ENCODE results near the gene ZKSCAN3. TPM values are rescaled to one million over a fixed set of nuclear protein-coding genes. Genes with fewer than 3 reads are reported as not detected.

The ZKSCAN3 gene
- total RNA-seq, 1 experiment from 2014 or later = 11.2 TPM

- H3K79me2 ChIP-seq (ENCODE audit: insufficient read depth, low read length) = no peaks in the 10 kb centered on the region
Measured at GRCh38 chr6:28373925-28374324, 24.2 kb downstream of the ZKSCAN3 start.

More at GRCh38 chr6:28373925-28374324, 24.2 kb downstream of the ZKSCAN3 start:
- no TSS peak for BruUV-seq (replicated peaks)
- Histone ChIP-seq H3K9ac (ENCODE audit: low read length) (no peak overlapping the region), H3K4me3 (replicated peaks in 1 of 2; ENCODE audit: low read depth in 1 of 2, low read length in 2 of 2) (no peak overlapping the region), H3K27ac (ENCODE audit: low read depth, low read length) (no peak overlapping the region), H3K4me1 (ENCODE audit: control insufficient read depth in 1 of 2, insufficient read depth in 2 of 2, low read length in 2 of 2) (no peaks in the 10 kb centered on the region), H3K27me3 (ENCODE audit: insufficient read depth, low read length) (no peaks in the 10 kb centered on the region), H3K9me2 (ENCODE audit: insufficient read depth) (no peaks in the 10 kb centered on the region), H3K36me3 (ENCODE audit: control insufficient read depth in 1 of 2, insufficient read depth in 2 of 2, low read length in 2 of 2) (no peaks in the 10 kb centered on the region), H2AFZ (ENCODE audit: low read depth, low read length, poor library complexity, severe bottlenecking) (no peak overlapping the region), H3K9me3 (ENCODE audit: control insufficient read depth in 1 of 2, insufficient read depth in 1 of 2, low read depth in 1 of 2, low read length in 2 of 2) (no peaks in the 10 kb centered on the region), H3K4me2 (ENCODE audit: low read length) (no peak overlapping the region), H4K20me1 (ENCODE audit: insufficient read depth) (no peaks in the 10 kb centered on the region)
- ATAC-seq (no peak), DNase-seq (ENCODE audit: low read depth, low spot score) (no peak)
- RAD21 ChIA-PET (ENCODE audit: low non-redundant PET in 1 of 2, low total read pairs in 2 of 2, uncharacterized antibody in 2 of 2, unreplicated experiment in 2 of 2) = no interaction called here
- intact Hi-C loops (cut with micrococcal nuclease) = no loop called here
- TF ChIP-seq MAX (IDR thresholded peaks at IDR 0.05) = no peak
- no peak for TF ChIP-seq JUND (IDR thresholded peaks at IDR 0.05)
- TF ChIP-seq ZFX (IDR thresholded peaks at IDR 0.05) = no peak
- no peak for TF ChIP-seq TCF7L2 (IDR thresholded peaks at IDR 0.05; ENCODE audit: borderline replicate concordance, extremely low read depth, insufficient read depth, insufficient read length)
- no peak for TF ChIP-seq EGR1 (IDR thresholded peaks at IDR 0.05; ENCODE audit: low read depth)
- TF ChIP-seq EZH2phosphoT487 (IDR thresholded peaks at IDR 0.05; ENCODE audit: borderline replicate concordance) = no peak
- TF ChIP-seq FOSL1 (IDR thresholded peaks at IDR 0.05; ENCODE audit: low read depth) = no peak
- no peak for TF ChIP-seq SIN3A (IDR thresholded peaks at IDR 0.05; ENCODE audit: low read depth)
- TF ChIP-seq POLR2A (IDR thresholded peaks at IDR 0.05; ENCODE audit: borderline replicate concordance, extremely low read depth, insufficient read depth, insufficient read length) = no peak
- TF ChIP-seq ZBTB33 (IDR thresholded peaks at IDR 0.05; ENCODE audit: extremely low read depth, insufficient replicate concordance, low read length) = no peak
- no peak for TF ChIP-seq CTCF (IDR thresholded peaks at IDR 0.05 in 2 of 3, conservative IDR thresholded peaks at IDR 0.05 in 1 of 3; ENCODE audit: borderline replicate concordance in 1 of 3, insufficient read depth in 1 of 3, low read depth in 2 of 3, low read length in 2 of 3)
- no peak for TF ChIP-seq REST (IDR thresholded peaks at IDR 0.05; ENCODE audit: low read depth)
- TF ChIP-seq POLR2AphosphoS5 (IDR thresholded peaks at IDR 0.05; ENCODE audit: low read depth, low read length) = no peak
- no peak for TF ChIP-seq ATF3 (IDR thresholded peaks at IDR 0.05)
- no peak for TF ChIP-seq YY1 (IDR thresholded peaks at IDR 0.05; ENCODE audit: extremely low read depth, insufficient replicate concordance, low read depth, low read length)
- no peak for TF ChIP-seq ZNF274 (IDR thresholded peaks at IDR 0.05; ENCODE audit: low read depth, low read length)
- no peak for TF ChIP-seq SRF (IDR thresholded peaks at IDR 0.05; ENCODE audit: low read depth)
- no peak for TF ChIP-seq ELF1 (IDR thresholded peaks at IDR 0.05; ENCODE audit: borderline replicate concordance, low read depth)
- POLR2A ChIA-PET = no interaction called here
- CTCF ChIA-PET = no interaction called here

Data from HCT116 (cell line).